Amniotic epithelial cell (primary cell): Measurements from ENCODE around the gene ATG4B.
A peak's percentile ranks its signal among the peaks of the same experiment; 100 is the strongest.

Experiments used
- DNase-seq: peaks from one replicate; pipeline ENCODE4 v3.0.0-alpha.2; 2010; ENCODE audit warnings: low read depth

The ATG4B gene

DNA sequence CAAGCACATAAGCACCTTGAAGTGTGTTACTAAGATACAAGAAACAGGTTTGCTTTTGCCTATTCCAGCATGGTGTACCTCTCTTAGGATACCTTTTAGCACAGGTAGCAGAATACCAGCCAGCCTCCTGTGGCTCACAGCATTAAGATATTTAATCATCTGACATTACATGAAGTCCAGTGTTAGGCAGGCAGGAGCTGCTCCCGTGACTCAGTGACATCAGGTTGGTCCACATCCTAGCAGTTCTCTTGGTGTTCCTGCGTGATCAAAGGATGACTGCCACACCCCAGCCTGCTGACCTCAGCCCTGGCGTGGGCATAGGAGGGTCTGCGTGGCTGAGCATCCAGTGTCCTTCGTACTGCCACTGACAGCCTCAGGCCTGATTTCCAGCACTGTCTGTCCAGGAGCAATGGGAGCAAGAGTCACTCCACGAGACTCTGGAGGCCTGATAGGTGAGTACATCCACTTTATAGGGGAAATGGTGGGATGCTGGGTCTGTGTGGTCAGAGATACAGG is 52.8 kb downstream of the ATG4B start:
- DNase-seq = no peak

DNA sequence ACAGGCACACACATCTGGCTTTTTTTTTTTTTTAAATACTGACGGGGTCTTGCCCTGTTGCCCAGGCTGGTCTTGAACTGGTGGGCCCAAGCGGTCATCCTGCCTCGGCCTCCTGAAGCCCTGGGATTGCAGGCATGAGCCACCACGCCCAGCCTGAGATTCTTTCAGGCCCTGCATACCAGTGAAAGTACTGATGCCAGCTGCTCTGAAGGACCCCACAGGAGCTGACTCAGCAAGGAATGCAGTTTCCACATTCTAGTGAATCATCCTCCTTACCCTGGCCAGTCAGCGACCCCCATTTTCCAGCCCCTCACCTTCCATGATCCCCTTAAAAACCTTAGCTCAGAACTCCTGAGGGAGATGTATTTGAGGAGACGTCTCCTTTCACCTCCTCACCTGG is 55.0 kb downstream of the ATG4B start:
- peak; percentile 91 for DNase-seq

DNA sequence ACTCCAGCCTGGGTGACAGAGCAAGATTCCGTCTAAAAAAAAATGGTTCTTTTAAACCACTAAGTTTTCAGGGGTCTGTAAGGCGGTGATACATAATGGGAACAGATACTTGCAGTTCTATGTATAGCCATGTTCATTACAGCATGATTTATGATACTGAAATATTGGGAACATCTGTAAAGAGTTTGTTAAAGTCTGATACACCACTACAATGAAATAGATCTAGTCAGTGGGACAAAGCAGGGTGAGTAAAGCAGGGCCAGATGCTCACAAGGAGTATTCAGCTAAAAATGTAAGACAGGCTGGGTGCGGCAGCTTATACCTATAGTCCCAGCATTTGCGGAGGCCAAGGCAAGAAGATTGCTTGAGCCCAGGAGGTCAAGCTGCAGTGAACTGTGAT is 58.2 kb downstream of the ATG4B start:
- no peak for DNase-seq

- peak; percentile 64 for DNase-seq
Measured at GRCh38 chr2:241701149-241701398, 63.6 kb downstream of the ATG4B start.

DNA sequence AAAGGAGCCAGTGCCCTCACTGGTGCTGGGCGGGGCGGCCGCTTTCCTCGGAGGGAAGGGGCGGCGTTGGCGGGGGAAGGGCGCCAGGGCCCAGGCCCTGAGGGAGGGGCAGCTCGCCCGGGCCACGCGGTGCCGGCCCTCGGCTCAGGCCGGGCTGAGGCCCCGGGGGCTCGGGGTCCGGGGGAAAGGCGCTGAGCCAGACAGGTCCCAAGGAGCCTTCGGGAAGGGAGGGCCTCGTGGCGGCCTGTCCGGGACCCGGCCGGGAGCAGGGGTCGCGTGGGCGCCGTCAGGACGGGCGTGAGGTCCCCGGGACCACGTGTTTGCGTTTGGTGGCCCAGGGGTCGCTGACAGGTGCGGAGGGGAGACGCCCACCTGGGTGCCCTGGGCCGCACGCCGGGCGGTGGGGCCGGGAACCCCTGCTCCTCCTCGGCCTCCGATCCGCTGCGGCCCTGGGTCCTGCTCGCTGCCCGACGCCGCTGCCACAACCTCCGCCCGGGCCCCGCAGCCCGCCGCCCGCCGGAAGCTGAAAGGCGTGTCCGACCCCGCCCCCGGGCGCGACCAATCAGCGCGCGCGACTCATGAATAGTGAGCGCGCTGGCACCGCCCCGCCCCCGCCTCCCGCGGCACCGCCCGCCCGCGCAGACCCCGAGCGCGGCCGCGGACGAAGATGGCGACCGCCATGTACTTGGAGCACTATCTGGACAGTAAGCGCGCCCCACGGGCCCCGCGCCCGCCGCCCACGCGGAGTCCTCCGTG is 64.1 kb downstream of the ATG4B start, which contains the start of gene ING5:
TSS of gene ING5 (plus strand) at position 641 of the 756 bp plus-strand sequence. CDS start at position 668, 27 bp downstream.
- DNase-seq = peak; percentile 82

- peak; percentile 62 for DNase-seq
Measured at GRCh38 chr2:241702155-241703031, 64.9 kb downstream of the ATG4B start.

DNA sequence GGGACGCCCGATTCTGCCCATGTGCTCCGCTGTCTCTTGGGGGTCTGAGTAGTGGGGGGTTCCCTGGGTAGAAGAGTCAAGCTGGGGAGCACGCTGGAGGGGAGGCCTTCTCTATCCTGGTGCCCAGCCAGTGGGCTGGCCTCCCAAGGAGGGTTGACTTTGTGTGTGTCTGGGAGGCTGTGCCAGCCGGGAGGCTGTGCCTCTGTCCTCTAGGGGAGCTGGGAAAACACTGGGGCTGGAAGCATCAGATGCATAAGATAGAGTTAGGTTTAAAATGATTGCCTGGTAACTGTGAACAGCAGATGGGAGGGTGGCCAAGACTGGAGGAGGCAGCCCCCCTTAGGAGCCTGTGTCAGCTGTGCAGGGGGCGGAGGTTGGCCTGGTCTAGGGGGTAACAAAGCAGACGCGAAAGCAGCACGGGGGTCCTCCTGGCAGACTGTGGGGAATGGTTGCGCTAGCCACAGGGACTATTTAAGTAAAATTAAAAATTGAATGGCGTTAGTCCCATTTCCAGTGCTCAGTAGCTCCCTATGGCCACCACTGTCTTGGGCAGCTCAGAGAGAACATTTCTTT is 65.6 kb downstream of the ATG4B start:
- no peak for DNase-seq

DNA sequence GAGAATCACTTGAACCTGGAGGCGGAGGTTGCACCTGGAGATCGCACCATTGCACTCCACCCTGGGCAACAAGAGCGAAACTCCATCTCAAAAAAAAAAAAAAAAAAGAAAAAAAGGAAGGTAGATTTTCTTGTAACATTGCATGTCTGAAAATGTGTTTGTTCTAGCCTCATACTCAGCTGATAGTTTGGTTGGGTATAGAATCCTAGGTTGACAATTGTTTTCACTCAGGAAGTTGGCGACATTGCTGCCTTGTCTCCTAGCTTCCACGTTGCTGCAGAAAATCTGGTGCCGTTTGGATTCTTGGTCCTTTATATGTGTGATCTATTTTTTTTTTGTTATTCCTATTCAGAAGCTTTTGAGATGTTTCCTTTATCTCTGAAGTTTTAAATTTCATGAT is 69.0 kb downstream of the ATG4B start:
- DNase-seq = peak; percentile 10

DNA sequence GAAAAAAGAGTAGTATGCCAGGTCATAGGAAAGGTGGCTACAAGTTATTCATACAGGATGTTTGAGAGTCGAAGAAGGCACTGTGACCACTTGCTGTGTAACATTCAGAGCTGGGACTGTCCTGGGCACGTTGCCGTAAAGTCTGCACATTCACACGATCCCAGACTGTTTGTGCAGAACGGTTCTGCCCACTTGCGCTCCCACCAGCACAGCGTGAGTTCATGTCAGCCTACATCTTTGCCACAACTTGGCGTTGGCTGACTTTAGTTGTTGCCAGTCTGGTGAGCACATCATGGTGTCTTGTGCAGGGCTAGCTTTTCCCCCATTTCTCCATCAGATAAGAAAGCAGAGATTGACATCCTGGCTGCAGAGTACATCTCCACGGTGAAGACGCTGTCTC is 71.4 kb downstream of the ATG4B start:
- no peak for DNase-seq

GRCh38 chr2:241719093-241719492 is 81.6 kb downstream of the ATG4B start:
- DNase-seq = no peak

- DNase-seq = no peak
Measured at GRCh38 chr2:241720099-241720498, 82.6 kb downstream of the ATG4B start.

DNA sequence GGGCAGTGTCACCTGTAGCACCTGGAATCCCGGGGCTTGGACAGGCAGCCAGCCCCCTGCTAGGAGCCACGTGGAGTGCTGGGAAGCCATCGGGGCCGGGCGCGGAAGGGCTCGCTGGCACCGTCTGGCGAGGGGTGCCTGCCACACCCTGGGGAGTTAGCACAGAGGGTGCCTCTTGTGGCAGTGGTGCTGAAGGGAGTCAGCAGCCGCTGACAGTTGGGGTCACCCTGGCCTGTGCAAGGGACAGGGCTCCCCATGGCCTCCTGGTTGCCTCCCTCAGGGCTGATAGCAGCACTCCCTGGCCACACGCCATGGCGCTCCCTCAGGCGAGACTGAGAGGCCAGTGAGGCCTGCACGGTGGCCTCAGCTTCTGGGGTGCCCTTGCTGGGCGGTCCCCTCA is 83.1 kb downstream of the ATG4B start:
- no peak for DNase-seq

GRCh38 chr2:241721852-241722251 is 84.4 kb downstream of the ATG4B start:
- no peak for DNase-seq

GRCh38 chr2:241722896-241723454 is 85.5 kb downstream of the ATG4B start:
- no peak for DNase-seq
